GOT3 (cell line): ENCODE data around the gene TRAFD1.
"Not testable (repeated sequence)": the region's sequence is repeated elsewhere in the genome, so short reads cannot be mapped to it uniquely, and the experiment has no call there.

ENCODE experiments used
- DNase-seq: peaks from one replicate; lab custom pipeline; 2025; ENCODE audit warnings: mixed read lengths; lab: John Stamatoyannopoulos, UW

The TRAFD1 gene

DNA sequence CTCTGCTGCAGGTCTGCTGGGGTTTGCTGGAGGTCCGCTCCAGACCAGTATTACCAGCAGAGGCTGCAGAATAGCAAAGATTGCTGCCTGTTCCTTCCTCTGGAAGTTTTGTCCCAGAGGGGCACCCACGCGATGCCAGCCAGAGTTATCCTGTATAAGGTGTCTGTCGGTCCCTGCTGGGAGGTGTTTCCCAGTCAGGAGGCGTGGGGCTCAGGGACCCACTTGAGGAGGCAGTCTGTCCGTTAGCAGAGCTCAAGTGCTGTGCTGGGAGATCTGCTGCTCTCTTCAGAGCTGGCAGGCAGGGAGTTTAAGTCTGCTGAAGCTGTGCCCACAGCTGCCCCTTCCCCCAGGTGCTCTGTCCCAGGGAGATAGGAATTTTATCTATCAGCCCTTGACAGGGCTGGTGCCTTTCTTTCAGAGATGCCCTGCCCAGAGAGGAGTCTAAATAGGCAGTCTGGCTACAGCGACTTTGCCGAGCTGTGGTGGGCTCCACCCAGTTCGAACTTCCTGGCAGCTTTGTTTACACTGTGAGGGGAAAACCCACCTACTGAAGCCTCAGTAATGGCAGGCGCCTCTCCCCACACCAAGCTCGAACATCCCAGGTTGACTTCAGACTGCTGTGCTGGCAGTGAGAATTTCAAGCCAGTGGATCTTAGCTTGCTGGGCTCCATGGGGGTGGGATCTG is 33.2 kb downstream of the TRAFD1 start:
- DNase-seq: not testable (repeated sequence)

DNA sequence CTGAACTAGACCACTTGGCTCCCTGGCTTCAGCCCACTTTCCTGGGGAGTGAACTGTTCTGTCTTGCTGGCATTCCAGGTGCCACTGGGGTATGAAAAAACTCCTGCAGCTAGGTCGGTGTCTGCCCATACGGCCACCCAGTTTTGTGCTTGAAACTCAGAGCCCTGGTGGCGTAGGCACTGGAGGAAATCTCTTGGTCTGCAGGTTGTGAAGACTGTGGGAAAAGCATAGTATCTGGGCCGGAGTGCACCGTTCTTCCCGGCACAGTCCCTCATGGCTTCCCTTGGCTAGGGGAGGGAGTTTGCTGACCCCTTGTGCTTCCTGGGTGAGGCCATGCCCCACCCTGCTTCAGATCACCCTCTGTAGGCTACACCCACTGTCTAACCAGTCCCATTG is 33.8 kb downstream of the TRAFD1 start:
- DNase-seq: no peak

DNA sequence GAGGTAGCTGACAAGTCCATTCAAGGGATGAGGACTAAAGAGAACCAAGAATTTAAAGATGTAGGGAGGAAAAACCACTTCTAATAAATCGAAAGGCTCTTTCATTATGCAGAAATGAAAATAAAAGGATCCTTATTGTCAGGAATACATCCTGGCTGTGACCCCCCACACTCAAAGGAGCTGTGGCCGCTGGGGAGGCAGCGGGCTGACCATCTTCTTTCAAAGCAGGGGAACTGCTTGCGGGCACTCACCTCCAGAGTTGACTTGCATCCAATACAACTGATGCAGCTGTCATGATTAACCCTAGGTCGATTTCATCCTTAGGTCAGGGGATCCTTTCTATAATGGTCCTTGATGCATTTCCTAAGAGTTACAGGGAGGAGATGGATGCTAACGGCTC is 35.3 kb downstream of the TRAFD1 start:
- no peak for DNase-seq

- no peak for DNase-seq
Observed at GRCh38 chr12:112161711-112162110, 36.4 kb downstream of the TRAFD1 start.

GRCh38 chr12:112162241-112162790 is 37.0 kb downstream of the TRAFD1 start:
- no peak for DNase-seq

DNA sequence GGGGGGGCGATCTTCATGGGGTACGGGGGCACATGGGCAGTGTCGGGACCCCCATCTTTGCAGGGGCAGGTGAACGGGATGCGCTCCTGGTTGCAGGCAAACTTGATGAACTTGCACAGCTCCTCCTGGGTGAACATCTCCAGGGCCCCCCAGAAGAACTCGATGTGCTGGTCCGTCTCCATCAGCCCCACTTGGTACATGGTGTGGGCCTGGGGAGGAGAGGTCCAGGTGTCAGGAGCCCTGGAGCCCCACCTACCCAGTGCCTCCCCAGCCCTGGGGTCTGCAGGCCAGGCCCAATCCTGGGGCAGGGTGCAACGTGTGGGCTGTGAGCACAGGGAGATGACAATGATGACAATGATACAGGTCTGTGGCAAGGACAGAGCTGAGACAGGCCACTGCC is 37.7 kb downstream of the TRAFD1 start:
- DNase-seq: no peak

DNA sequence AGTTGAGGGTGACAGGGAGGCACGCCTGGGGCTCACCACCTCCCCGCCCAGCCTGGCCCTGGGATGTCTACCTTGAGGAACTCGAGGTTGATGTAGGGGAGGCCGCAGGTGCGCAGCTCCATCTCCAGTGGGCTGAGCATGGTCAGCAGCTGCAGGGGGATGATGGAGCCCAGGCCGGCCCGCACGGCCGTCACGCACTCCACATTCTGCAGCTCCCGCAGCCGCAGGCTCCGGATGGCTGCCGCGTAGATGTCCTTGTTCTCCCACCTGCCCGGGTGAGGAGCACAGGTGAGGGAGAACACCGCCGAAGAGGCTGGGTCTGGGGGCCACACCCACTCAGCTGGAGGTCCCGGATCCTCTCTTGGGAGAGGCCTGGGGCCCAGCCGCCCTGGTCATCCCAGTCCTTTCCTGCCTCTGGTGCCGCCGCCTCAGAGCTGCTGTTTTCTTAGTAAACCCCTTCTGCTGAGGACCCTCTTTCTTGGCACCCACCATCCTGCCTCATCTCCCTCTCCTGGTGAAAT is 38.2 kb downstream of the TRAFD1 start:
- no peak for DNase-seq

DNA sequence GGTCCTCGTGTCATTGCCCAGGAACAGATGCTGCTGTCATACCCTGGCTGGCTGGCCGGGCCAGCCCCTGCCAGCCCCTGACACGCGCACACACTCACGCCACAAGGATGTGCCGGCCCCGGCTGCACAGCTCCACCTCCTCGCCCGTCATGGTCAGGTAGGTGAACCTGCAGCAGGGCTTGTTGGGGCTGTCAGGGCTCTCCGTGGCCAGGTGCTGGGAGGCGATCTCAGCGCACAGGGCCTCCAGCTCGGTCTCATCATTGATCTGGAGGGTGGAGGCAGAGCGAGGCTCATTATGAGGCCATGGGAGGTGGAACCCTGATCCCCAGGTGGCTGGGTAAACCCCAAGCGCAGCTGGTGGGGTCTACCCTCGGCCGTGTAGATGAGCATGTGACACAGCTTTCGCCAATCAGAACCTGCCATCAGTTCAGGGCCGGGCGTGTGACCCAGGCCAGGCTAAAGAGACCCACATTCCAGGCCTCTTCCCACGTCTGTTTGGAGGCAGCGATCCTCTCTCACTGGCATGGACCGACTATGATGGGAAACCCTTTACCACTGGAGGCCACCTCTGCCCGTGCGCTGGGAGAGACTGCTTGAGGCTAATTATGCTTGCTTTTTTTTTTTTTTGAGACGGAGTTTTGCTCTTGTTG is 38.8 kb downstream of the TRAFD1 start:
- DNase-seq: no peak

DNA sequence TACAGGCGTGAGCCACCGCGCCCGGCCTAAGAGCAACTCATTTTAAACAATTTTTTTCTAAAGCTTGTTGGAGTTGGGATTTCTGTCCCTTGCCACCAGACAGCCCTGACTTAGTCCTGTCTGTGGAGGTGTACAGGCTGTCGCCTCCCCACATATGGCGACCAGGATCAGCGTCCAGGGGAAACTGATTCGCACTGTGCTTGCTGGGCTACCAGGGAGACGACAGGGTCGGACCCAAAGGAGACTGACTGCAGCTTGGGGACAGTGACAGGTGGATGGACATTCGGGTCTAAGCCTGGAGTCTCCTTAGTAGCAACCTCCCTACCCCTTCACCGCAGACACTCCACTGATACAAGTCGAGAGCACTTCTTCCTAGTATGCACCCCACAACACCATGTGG is 40.3 kb downstream of the TRAFD1 start:
- no peak for DNase-seq

DNA sequence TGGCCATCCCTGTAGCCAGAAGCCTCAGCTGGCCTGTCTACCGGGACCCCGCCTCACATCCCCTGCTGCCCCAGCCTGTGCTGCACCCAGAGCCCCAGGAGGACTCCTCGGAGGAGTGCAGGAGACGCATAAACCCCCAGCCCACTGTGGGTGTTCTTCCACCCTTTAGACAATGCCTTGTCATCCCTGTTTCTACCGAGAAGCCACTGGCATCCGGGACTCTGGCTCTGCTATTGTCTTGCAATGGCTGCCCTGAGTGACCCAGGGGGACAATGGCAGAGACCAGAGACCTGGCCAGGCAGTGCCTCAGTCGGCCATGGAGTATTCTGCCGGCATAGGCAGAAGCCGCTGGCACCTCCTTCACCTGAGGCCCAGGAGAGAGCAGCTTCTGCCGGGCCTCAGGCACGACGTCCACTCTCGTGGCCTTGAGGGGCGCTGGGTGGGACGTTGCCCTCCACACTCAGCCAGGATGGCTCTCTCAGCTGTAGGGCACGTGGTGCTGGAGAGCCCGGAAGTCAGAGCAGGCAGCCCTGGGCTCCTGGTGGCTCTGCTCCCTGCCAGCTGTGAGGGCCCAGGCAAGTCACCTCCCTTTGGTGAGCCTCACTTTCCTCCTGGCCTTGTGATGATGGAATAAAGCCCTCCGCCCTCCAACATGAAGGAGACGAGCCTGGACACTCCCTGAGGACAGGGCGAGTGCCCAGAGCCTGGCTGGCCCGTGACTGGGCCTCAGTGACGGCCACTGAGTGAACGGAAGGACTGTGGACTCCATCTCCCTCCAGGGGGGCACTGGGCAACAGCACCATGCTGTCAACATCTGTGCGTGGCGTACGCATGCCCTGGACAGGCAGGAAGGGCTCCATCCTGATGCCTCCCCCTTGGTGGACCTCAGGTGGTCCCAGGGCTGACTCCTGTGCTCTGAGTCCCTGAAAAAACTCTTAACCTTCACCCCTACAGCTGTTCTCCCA is 41.0 kb downstream of the TRAFD1 start:
- no peak for DNase-seq

DNA sequence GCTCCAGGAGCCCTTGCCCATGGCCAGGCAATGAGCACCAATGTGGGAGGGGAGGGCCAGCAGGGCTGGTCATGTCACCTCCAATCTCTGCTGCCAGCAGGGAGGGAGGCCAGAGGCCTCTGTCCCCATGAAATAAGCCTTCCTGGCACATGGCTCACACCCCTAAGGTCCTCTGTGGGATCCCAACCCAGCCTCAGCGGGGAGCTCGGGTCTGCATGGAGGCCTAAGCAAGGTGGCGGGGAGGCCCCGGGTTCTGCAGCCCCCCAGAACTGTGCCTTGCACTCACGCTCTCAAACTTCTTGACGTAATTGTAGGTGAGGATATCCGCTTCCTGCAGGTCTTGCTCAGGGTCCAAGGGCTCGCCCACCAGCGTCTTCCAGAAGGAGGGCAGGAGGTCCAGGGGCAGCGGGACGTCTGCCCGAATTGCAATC is 41.7 kb downstream of the TRAFD1 start:
- no peak for DNase-seq

DNA sequence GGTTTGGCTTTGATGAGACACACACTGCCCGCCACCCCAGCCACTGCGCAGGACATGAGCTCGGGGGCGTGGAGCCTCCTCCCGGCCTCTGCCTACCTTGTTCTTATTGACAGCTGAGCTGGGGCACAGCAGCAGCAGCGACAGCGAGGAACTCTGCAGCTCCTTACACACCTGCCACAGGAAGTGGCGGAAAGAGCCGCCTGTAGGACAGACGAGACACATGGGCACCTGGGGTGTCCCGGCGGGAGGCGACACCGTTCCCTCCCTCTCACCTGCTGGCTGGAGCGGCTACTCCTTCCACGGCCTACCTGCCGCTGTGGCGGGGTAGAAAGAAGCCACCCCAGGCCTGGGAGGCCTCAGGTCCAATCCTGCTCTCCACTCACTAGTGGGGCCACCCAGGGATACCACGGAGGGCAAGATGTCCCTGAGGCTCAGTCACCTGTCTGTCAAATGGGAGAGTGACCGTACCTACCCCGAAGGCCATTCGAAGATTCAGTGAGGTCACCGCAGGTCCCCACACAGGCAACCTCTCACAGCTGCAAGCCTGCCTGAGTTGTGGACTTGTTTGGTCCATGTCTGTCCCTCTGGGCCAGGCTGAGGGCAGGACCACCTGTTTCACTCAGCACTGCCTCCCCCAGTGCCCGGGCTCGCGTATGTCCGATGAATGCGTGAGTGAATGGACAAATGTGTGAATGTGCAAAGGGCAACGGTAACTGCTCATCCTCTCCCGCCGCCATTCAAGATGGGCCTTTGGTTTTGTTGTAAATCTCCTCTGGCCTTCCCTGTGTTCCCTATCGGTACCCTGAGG is 42.6 kb downstream of the TRAFD1 start:
- DNase-seq: no peak

DNA sequence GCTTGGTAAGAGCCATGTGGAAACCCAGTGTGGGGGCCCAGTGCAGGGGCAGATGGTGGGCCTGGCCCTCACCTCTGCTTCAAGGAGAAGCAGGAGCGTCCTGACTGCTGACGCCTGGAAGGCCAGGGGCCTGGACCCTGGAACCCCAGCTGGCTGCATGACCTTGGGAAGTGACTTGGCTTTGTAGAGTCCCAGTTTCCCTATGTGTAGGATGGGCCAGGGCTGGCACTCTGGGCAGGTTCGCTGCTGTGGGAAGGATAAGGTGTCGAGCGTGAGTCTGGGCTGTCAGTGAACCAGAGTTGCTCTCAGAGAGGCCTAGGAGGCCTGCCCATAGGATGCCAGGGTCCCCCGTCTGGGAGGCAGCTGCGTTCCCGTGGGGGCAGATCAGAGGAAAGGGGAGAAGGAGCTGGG is 43.2 kb downstream of the TRAFD1 start:
- no peak for DNase-seq

GRCh38 chr12:112169161-112169872 is 44.0 kb downstream of the TRAFD1 start:
- DNase-seq: no peak

DNA sequence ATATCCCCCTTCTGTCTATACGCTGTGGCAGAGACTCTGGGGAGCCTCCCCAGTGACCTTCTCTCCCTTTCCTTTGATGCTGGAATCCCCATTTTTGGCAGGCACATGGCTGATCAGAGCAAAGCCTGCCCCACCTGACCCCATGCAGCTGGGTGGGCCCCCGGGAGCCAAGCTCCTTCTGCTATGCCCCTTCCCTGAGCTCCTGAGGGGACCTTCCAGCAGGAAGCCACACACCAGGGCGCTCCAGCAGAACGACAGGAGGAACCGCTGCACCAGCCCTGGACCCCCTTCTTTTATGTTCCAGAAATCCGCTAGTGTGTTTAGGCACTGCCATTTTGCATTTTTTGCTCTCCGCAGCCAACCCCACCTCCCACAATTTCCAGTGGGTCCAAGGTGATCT is 44.6 kb downstream of the TRAFD1 start:
- DNase-seq: no peak

GRCh38 chr12:112170376-112170775 is 45.0 kb downstream of the TRAFD1 start:
- no peak for DNase-seq

GRCh38 chr12:112170971-112171596 is 45.7 kb downstream of the TRAFD1 start:
- no peak for DNase-seq

GRCh38 chr12:112172556-112173324 is 47.4 kb downstream of the TRAFD1 start:
- no peak for DNase-seq
